ENCODE data around the gene CCDC85B. TPM values are rescaled to one million over a fixed set of nuclear protein-coding genes. Genes with fewer than 3 reads are reported as not detected.

The CCDC85B gene
- total and polyA plus RNA-seq, 2 donors = 6.9 to 84.1 TPM

- no peak for DNase-seq (ENCODE audit: extremely low spot score)
- Histone ChIP-seq H3K4me3 (ENCODE audit: low read depth, low read length) (peak overlapping the region; percentile 7), H3K27ac (ENCODE audit: low read depth) (peak overlapping the region; percentile 40), H3K36me3 (ENCODE audit: insufficient read depth) (no peaks in the 10 kb centered on the region), H3K4me1 (ENCODE audit: insufficient read depth) (no peaks in the 10 kb centered on the region)
- WGBS = 77% methylated on average over 16 of the region's 16 CpGs
Measured at GRCh38 chr11:65894034-65894591, 3.6 kb downstream of the CCDC85B start.

GRCh38 chr11:65895482-65895981 is 5.1 kb downstream of the CCDC85B start:
- Histone ChIP-seq H3K4me1 (ENCODE audit: insufficient read depth) (no peaks in the 10 kb centered on the region), H3K27ac (ENCODE audit: low read depth) (no peak overlapping the region), H3K36me3 (ENCODE audit: insufficient read depth) (no peaks in the 10 kb centered on the region), H3K4me3 (ENCODE audit: low read depth, low read length) (no peak overlapping the region)
- WGBS = 94% methylated on average over 5 of the region's 5 CpGs
- DNase-seq (ENCODE audit: extremely low spot score) = no peak

DNA sequence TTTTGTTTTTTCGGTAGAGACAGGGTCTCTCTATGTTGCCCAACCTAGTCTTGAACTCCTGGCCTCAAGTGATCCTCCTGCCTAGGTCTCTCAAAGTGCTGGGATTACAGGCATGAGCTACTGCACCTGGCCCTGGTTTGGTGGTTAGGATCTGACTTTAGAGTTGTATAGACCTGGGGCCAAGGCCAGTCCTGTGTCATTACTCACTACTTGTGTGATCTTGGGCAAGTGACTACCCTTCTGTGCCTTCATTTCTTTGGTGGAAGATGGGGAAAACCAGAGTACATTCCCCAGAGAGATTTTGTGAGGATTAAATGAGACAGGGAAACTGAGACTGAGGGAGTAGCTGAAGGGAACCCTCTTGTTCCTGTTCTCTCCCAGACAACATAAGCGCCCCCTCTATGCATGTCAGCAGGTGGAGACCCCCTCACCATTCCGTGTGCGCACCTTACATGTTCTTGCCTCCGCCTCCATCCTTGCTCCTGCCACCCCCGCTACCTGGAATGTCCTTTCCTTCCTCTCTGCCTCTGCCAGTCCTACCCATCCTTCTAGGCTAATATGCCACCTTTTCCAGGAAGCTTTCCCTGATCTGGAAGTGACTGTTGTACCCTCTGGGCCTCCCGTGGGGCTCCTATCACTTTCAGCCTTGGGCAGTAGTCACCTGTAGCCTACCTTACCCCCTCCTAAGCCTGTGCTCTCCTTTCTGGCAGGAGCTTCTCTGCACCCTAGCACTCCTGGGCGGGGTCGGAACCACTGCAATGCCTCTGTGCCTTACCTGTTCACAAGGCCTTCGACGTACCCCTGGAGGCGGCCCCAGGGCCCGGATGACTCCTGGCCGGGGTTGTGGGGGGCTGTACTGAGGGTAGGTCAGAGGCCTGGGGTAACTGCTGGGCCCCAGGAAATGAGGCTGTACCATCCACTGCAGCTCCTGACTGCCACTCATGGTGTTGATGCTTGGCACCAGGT is 5.8 kb downstream of the CCDC85B start:
- H3K27ac ChIP-seq (ENCODE audit: low read depth) = no peak overlapping the region
- no peaks in the 10 kb centered on the region for H3K36me3 ChIP-seq (ENCODE audit: insufficient read depth)
- H3K4me1 ChIP-seq (ENCODE audit: insufficient read depth) = no peaks in the 10 kb centered on the region
- WGBS = 91% methylated on average over 14 of the region's 14 CpGs
- DNase-seq (ENCODE audit: extremely low spot score) = no peak
- no peak overlapping the region for H3K4me3 ChIP-seq (ENCODE audit: low read depth, low read length)

GRCh38 chr11:65897020-65897471 is 6.6 kb downstream of the CCDC85B start:
- H3K4me3 ChIP-seq (ENCODE audit: low read depth, low read length) = no peak overlapping the region
- WGBS = 91% methylated on average over 4 of the region's 4 CpGs
- no peaks in the 10 kb centered on the region for H3K36me3 ChIP-seq (ENCODE audit: insufficient read depth)
- H3K27ac ChIP-seq (ENCODE audit: low read depth) = no peak overlapping the region
- no peak for DNase-seq (ENCODE audit: extremely low spot score)
- no peaks in the 10 kb centered on the region for H3K4me1 ChIP-seq (ENCODE audit: insufficient read depth)

GRCh38 chr11:65898656-65899355 is 8.3 kb downstream of the CCDC85B start:
- Histone ChIP-seq H3K27ac (ENCODE audit: low read depth) (no peak overlapping the region), H3K4me3 (ENCODE audit: low read depth, low read length) (peak overlapping the region; percentile 41), H3K36me3 (ENCODE audit: insufficient read depth) (no peaks in the 10 kb centered on the region), H3K4me1 (ENCODE audit: insufficient read depth) (no peaks in the 10 kb centered on the region)
- 27% methylated on average over 28 of the region's 28 CpGs for whole genome bisulfite sequencing
- no peak for DNase-seq (ENCODE audit: extremely low spot score)

DNA sequence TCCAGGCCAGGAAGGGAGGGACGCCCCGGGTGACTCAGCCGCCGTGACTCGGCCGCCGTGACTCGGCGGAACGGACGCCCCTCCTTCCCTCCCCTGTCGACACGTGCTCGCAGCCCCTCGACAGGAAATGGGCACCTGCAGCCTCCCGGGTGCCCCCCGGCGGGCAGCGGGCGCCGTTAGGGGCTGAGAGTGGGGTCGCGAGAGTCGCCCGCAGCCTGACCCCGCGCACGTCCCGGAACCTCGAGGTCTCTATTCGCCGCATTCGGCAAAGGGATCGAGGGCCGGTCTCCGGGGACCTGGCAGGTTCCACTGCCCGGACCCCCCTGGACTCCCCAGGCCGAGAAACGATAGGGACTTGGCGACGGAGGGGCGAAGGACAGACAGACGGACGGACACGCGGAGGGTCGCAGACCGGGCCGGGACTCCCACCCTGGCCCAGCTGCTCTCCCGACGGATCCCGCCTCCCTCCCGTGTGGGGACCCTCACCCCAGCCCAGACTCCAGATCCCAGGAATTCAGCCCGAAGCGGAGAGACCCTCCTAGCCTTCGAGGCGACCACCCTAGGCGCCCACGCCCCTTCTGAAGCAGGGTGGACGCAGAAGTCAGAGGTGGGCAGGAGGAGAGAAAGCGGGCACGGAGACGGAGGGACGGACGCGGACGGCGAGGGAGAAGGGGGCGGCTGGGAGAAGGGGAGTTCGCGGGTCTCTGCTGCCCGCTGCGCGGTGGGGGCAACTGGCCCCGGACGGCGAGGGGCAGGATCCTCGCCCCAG is 9.1 kb downstream of the CCDC85B start:
- Histone ChIP-seq H3K27ac (ENCODE audit: low read depth) (no peak overlapping the region), H3K4me3 (ENCODE audit: low read depth, low read length) (peak overlapping the region; percentile 41), H3K4me1 (ENCODE audit: insufficient read depth) (no peaks in the 10 kb centered on the region), H3K36me3 (ENCODE audit: insufficient read depth) (no peaks in the 10 kb centered on the region)
- 3% methylated on average over 78 of the region's 78 CpGs for whole genome bisulfite sequencing
- DNase-seq (ENCODE audit: extremely low spot score) = no peak

DNA sequence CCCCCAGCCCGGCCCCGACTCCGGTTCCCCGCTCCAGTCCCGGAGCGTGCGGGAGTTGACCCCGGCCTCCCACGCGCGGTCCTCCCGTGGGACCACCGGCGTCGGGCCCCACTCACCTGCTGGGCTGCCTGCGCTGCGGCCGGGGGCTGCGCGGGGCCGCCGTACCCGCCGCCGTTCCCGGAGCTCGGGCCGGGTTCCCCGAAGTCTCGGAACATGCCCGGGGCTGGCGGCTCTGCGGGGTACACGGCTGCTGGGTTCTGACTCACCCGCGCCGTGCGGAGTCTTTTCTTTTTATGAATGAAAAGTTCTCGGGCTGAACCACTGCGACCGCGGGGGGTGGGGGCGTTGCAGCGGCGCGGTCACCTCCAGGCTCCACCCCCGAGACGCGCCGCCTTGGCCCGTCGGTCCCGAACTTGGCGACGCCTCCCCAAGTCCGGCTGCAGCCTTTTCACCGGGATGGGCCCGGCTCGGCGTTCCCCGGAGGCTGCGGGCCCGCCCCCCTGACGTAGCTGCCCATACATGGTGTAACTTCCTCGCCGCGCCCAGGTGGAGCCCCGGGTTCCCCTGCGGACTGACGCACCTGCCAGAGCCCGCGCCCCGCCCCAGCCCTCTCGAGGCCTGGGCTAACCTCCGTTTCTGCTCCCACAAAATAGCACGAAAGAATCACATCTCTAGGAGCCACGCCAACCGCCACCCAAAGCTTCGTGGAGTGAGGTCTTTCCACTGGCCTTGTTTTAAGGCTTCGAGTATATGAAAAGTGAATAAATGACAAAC is 9.8 kb downstream of the CCDC85B start, which contains the start of gene FOSL1:
Gene FOSL1, minus strand, starts transcription at position 264 of the 774 bp plus-strand sequence. Its CDS starts 49 bp downstream, at position 215.
- H3K4me1 ChIP-seq (ENCODE audit: insufficient read depth) = no peaks in the 10 kb centered on the region
- WGBS = 1% methylated on average over 80 of the region's 80 CpGs
- H3K4me3 ChIP-seq (ENCODE audit: low read depth, low read length) = peak within 1 kb of the TSS; percentile 41
- no peak for DNase-seq (ENCODE audit: extremely low spot score)
- H3K36me3 ChIP-seq (ENCODE audit: insufficient read depth) = no peaks in the 10 kb centered on the region
- no peak within 1 kb of the TSS for H3K27ac ChIP-seq (ENCODE audit: low read depth)

GRCh38 chr11:65900899-65901180 is 10.4 kb downstream of the CCDC85B start:
- Histone ChIP-seq H3K36me3 (ENCODE audit: insufficient read depth) (no peaks in the 10 kb centered on the region), H3K4me1 (ENCODE audit: insufficient read depth) (no peaks in the 10 kb centered on the region), H3K27ac (ENCODE audit: low read depth) (no peak overlapping the region), H3K4me3 (ENCODE audit: low read depth, low read length) (no peak overlapping the region)
- WGBS = 71% methylated on average over 11 of the region's 11 CpGs
- no peak for DNase-seq (ENCODE audit: extremely low spot score)

- Histone ChIP-seq H3K4me1 (ENCODE audit: insufficient read depth) (no peaks in the 10 kb centered on the region), H3K27ac (ENCODE audit: low read depth) (no peak overlapping the region), H3K4me3 (ENCODE audit: low read depth, low read length) (no peak overlapping the region), H3K36me3 (ENCODE audit: insufficient read depth) (no peaks in the 10 kb centered on the region)
- no peak for DNase-seq (ENCODE audit: extremely low spot score)
- WGBS = 27% methylated on average over 5 of the region's 5 CpGs
Measured at GRCh38 chr11:65903068-65903481, 12.6 kb downstream of the CCDC85B start.

DNA sequence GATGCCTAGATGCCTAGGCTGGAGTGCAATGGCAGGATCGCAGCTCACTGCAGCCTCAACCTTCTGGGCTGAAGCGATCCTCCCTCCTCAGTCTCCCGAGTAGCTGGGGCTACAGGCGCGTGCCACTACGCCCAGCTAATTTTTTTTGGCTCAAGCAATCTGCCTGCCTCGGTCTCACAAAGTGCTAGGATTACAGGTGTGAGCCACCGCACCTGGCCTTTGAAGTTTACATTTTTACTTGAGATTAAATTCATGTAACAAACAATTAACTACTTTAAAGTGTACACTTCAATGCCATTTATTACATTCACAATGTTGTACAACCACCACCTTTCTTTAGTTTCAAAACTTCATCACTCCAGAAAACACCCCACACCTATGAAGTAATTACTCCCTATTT is 13.2 kb downstream of the CCDC85B start:
- Histone ChIP-seq H3K36me3 (ENCODE audit: insufficient read depth) (no peaks in the 10 kb centered on the region), H3K4me3 (ENCODE audit: low read depth, low read length) (no peak overlapping the region), H3K4me1 (ENCODE audit: insufficient read depth) (no peaks in the 10 kb centered on the region), H3K27ac (ENCODE audit: low read depth) (no peak overlapping the region)
- 78% methylated on average over 8 of the region's 8 CpGs for WGBS
- DNase-seq (ENCODE audit: extremely low spot score) = no peak

DNA sequence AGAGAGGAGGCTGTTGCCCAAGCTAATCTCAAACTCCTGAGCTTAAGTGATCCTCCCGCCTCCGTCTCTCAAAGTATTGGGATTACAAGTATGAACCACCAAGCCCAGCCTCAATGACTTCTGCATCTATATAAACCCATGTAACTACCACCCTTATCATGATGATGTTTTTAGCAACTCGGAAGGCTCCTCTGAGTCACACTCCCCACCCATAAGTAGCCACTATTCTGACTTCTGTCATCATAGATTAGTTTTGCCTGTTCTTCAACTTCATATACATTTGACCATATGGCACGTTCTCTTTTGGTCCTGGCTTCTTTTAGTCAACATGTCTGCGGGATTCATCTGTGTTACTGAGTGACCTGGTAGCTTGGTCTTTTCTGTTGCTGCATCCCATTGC is 16.1 kb downstream of the CCDC85B start:
- H3K27ac ChIP-seq (ENCODE audit: low read depth) = no peak overlapping the region
- no peaks in the 10 kb centered on the region for H3K4me1 ChIP-seq (ENCODE audit: insufficient read depth)
- DNase-seq (ENCODE audit: extremely low spot score) = no peak
- no peaks in the 10 kb centered on the region for H3K36me3 ChIP-seq (ENCODE audit: insufficient read depth)
- H3K4me3 ChIP-seq (ENCODE audit: low read depth, low read length) = no peak overlapping the region
- 89% methylated on average over 5 of the region's 5 CpGs for WGBS

DNA sequence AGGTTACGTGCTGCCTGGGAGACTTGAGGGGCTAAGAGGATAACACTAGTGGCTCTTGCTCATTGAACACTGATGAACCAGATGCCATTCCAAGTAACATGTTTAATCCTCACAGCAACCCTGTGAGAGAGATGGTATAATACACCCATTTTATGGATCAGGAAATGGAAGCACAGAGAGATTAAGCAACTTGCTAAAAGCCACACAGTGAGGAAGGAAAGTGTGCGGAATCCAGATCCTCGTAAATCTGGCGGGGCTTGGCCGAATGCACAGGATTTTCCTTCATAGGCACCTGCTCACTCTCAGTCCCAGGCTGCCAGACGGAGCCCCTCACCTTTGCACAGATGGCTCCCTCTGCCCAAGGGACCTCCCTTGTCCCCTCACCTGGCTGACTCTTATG is 17.4 kb downstream of the CCDC85B start:
- 68% methylated on average over 6 of the region's 6 CpGs for WGBS
- H3K4me3 ChIP-seq (ENCODE audit: low read depth, low read length) = no peak overlapping the region
- DNase-seq (ENCODE audit: extremely low spot score) = no peak
- H3K27ac ChIP-seq (ENCODE audit: low read depth) = no peak overlapping the region
- no peaks in the 10 kb centered on the region for H3K4me1 ChIP-seq (ENCODE audit: insufficient read depth)
- H3K36me3 ChIP-seq (ENCODE audit: insufficient read depth) = no peaks in the 10 kb centered on the region
